Fibroblast of the aortic adventitia (primary cell): ENCODE measurements around the gene CYGB. TPM values are rescaled to one million over a fixed set of nuclear protein-coding genes. Genes with fewer than 3 reads are reported as not detected.

Experiments
- DNase-seq: peaks from one replicate; pipeline ENCODE4 v3.0.0-alpha.2; 2010; ENCODE audit warnings: low read depth
- H3K4me3 ChIP-seq: 2 replicates; pipeline ENCODE4 v1.5.1; 2011; ENCODE audit warnings: low read depth, mild to moderate bottlenecking, control low read depth, low read length, moderate library complexity
- CTCF ChIP-seq: IDR thresholded peaks from 2 replicates; pipeline ENCODE4 v1.5.1; 2011; ENCODE audit warnings: mild to moderate bottlenecking, low read length, control low read depth, inconsistent platforms; ENCODE audit not compliant: insufficient read depth
- total RNA-seq: library from RNA; depleted of rRNA; stranded (reverse); fragments of >200 nt; gene quantifications from 2 replicates; pipeline ENCODE4 v1.2.3, GENCODE V29; 2012; ENCODE audit warnings: low replicate concordance

The CYGB gene
- total RNA-seq, 1 donor = 35.2 TPM

- no peak for DNase-seq
- TF ChIP-seq CTCF = no peak
- H3K4me3 ChIP-seq = no peak overlapping the region
Measured at GRCh38 chr17:76495663-76496400, 41.7 kb downstream of the CYGB start.

- TF ChIP-seq CTCF = no peak
- no peak overlapping the region for H3K4me3 ChIP-seq
- no peak for DNase-seq
Measured at GRCh38 chr17:76493505-76494167, 43.9 kb downstream of the CYGB start.

GRCh38 chr17:76492989-76493501, 44.5 kb downstream of the CYGB start:
- H3K4me3 ChIP-seq = no peak overlapping the region
- no peak for TF ChIP-seq CTCF
- peak; percentile 50 for DNase-seq

DNA sequence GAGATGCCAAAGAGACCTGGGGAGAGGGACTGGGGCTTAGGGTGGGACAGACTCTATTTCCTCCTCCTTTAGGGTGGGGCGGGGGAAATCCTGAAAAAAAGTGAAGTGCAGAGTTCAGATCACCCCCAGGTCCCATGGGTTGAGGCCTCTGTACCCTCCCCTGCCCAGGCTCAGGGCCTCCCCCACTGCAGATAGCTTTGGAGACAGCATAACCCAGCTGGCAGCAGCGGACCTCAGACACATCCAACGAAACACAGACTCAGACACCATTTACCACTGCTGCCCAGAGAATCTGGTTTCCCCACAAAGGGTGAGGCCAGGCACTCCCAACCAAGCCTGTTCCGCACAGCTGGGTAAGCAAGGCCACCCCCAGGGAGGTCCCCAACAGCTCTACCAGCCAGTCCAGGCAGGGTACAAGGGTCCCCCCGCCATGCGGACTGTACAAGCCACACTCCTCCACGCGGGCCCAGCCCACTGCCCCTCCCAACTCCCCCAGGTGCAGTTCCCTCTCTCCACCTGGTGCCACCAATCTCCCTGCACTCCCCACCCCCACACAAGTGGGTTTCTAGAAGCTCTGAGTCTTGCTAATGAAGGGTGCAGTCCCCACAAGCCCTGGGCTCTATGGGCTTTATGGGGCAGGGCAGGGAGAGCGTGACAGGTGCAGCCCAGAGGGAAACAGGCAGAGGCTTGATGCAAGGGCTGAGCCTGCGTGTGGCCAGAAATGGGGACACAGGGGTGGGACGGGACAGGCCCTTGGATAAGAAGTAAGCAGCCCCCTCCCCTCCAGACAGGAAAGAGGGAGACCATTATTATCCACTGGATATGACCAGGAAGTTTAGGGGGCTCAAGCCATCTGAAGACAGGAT, 45.2 kb downstream of the CYGB start:
- TF ChIP-seq CTCF = no peak
- H3K4me3 ChIP-seq = no peak overlapping the region
- DNase-seq = no peak

DNA sequence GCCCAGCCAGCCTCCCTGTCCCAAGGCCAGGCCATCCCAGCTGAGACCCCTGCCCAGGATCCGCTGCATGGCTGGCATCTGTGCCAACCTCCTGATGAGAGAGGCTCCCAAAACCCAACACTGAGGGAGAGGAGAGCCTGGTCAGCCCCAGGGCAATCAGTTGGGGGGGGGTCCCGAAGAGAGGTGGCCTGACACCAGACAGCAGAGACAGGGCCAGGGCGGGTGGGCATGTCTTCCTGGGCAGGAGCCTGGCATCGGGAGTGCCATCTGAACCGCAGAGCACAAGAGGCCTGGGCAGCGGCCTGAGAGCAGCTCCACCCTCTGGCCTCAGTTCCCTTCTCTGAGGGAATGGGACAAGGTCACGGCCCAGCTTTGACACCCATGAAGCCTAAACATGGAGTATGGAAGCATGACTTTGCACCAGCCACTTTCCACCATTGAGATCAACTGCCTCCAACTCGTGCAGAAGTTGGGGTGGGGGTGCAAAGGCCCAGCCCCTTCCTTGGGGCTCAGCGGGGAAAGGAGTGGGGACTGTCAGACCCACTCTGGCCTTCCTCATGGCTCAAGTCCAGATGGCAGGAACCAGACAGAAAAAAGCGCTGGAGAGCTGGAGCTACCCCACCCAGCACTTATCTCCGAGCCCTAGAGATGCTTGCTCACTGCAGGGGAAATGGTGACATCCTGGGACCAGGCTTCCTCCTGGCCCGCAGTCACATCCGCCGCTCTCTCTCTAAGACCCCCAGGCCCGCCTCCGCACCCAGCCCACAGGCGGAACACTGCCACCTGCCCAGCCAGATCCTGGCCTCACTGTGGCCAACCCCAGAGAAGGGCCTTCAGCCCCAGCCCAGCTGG, 46.0 kb downstream of the CYGB start:
- no peak for TF ChIP-seq CTCF
- DNase-seq = no peak

More for the DNA sequence above, 46.0 kb downstream of the CYGB start:
- no peak overlapping the region for H3K4me3 ChIP-seq
